GM12878 (cell line): ENCODE measurements around the gene PPM1G.

Source experiments
- CTCF ChIP-seq, 3 experiments: IDR thresholded peaks in 2 of 3; conservative IDR thresholded peaks in 1 of 3; 2 replicates each; pipeline ENCODE4 v1.5.1; 2011; ENCODE audit warnings: low read depth in 3 of 3, low read length in 3 of 3, mild to moderate bottlenecking in 3 of 3, control low read depth in 2 of 3, moderate library complexity in 2 of 3, inconsistent platforms in 1 of 3, mixed read lengths in 1 of 3; ENCODE audit not compliant: control insufficient read depth in 2 of 3, insufficient read depth in 1 of 3; ENCODE audit errors: extremely low read depth in 1 of 3
- FOS ChIP-seq: IDR thresholded peaks from 3 replicates; pipeline ENCODE4 v1.6.1; 2011; ENCODE audit warnings: borderline replicate concordance; ENCODE audit not compliant: insufficient read length; ENCODE audit errors: extremely low read depth
- NBN ChIP-seq: fragments of 450-650 bp; IDR thresholded peaks from 2 replicates; pipeline ENCODE4 v1.6.1; 2016
- PAX8 ChIP-seq: fragments of 450-650 bp; IDR thresholded peaks from 2 replicates; pipeline ENCODE4 v1.6.1; 2017; ENCODE audit warnings: mild to moderate bottlenecking, moderate library complexity
- POLR2A ChIP-seq: IDR thresholded peaks from 2 replicates; pipeline ENCODE4 v1.6.1; 2011; ENCODE audit warnings: low read depth, mild to moderate bottlenecking, low read length
- POLR2AphosphoS5 ChIP-seq: IDR thresholded peaks from 2 replicates; pipeline ENCODE4 v1.6.1; 2011; ENCODE audit warnings: mild to moderate bottlenecking, low read length, inconsistent platforms
- RCOR1 ChIP-seq: conservative IDR thresholded peaks from 2 replicates; pipeline ENCODE4 v1.6.1; 2012; ENCODE audit warnings: low read depth, low read length, improper control_type of control experiment
- SMC3 ChIP-seq: IDR thresholded peaks from 2 replicates; pipeline ENCODE4 v1.6.1; 2011; ENCODE audit warnings: low read length, improper control_type of control experiment, borderline replicate concordance
- TAF1 ChIP-seq: IDR thresholded peaks from 2 replicates; pipeline ENCODE4 v1.6.1; 2011; ENCODE audit warnings: mild to moderate bottlenecking, low read depth, low read length, borderline replicate concordance
- YY1 ChIP-seq: IDR thresholded peaks from 2 replicates; pipeline ENCODE4 v1.6.1; 2011; ENCODE audit warnings: low read depth, mild to moderate bottlenecking, low read length

- TF ChIP-seq YY1 (no peak), FOS (no peak), POLR2AphosphoS5 (no peak), POLR2A (no peak), CTCF (IDR thresholded peaks at IDR 0.05 in 2 of 3, conservative IDR thresholded peaks at IDR 0.05 in 1 of 3; ENCODE audit: control insufficient read depth in 2 of 3, extremely low read depth in 1 of 3, insufficient read depth in 1 of 3, low read depth in 3 of 3, low read length in 3 of 3) (no peak), TAF1 (no peak), NBN (no peak), RCOR1 (no peak), PAX8 (no peak), SMC3 (no peak)
Observed at GRCh38 chr2:27435628-27436027, 26.2 kb upstream of the PPM1G start.
